ENCODE measurements around the gene PGLYRP3.

Gene PGLYRP3

GRCh38 chr1:153251562-153251961, 61.2 kb downstream of the PGLYRP3 start:
- TF ChIP-seq, protein P1, sequence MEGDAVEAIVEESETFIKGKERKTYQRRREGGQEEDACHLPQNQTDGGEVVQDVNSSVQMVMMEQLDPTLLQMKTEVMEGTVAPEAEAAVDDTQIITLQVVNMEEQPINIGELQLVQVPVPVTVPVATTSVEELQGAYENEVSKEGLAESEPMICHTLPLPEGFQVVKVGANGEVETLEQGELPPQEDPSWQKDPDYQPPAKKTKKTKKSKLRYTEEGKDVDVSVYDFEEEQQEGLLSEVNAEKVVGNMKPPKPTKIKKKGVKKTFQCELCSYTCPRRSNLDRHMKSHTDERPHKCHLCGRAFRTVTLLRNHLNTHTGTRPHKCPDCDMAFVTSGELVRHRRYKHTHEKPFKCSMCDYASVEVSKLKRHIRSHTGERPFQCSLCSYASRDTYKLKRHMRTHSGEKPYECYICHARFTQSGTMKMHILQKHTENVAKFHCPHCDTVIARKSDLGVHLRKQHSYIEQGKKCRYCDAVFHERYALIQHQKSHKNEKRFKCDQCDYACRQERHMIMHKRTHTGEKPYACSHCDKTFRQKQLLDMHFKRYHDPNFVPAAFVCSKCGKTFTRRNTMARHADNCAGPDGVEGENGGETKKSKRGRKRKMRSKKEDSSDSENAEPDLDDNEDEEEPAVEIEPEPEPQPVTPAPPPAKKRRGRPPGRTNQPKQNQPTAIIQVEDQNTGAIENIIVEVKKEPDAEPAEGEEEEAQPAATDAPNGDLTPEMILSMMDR (IDR thresholded peaks at IDR 0.05; ENCODE audit: insufficient read depth, missing control alignments), result no peak
- no peak for FAIRE-seq
- DNase-seq (ENCODE audit: insufficient read length, low spot score), result no peak

GRCh38 chr1:153251087-153251486, 61.7 kb downstream of the PGLYRP3 start:
- DNase-seq (ENCODE audit: insufficient read length, low spot score) (no peak), FAIRE-seq (no peak)
- TF ChIP-seq, protein P1 (IDR thresholded peaks at IDR 0.05; ENCODE audit: insufficient read depth, missing control alignments), result no peak

- TF ChIP-seq, protein P1 (IDR thresholded peaks at IDR 0.05; ENCODE audit: insufficient read depth, missing control alignments), result no peak
- FAIRE-seq, result no peak
- DNase-seq (ENCODE audit: insufficient read length, low spot score), result no peak
Observed at GRCh38 chr1:153250166-153250565, 62.6 kb downstream of the PGLYRP3 start.

DNA sequence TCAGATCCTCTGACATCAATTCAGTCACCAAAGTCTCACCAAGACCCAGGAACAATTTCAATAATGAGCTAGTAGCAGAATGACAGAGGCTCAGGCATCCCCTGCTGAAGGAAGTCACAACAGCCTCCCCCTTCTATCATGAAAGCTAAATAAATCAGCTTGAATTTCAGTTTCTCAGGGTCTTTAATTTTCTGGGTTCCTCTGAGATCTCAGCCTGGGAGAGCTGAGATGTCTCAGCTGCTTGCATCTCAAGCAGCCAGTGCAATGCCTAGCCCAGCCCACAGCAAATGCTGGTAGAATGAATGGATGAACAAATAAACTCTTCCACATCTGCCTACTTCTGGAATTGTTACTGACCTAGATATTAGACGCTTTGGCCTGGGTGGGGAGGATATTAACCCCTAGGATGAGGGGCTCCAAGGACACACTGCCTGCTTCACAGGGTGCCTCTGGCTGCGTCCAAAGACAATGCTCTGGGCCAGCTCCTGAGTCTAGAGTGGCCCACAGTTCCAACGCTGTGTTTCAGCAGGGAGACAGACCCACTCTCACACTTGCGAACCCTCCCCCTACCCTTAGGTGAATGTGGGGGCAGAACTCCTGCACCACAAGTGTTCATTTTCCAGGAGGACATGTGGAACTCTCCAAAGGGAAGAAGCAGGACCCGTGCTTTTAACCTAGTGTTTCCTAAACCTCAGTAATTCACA, 64.4 kb downstream of the PGLYRP3 start:
- FAIRE-seq (no peak), DNase-seq (ENCODE audit: insufficient read length, low spot score) (no peak)
- TF ChIP-seq, protein P1 (IDR thresholded peaks at IDR 0.05; ENCODE audit: insufficient read depth, missing control alignments), result no peak
